ENCODE data around the gene FAAP100. TPM values are rescaled to one million over a fixed set of nuclear protein-coding genes. Genes with fewer than 3 reads are reported as not detected.
A peak's percentile ranks its signal among the peaks of the same experiment; 100 is the strongest.

FAAP100 gene
- total and polyA plus RNA-seq, 3 experiments from 2014 or later: 19.2 to 55.3 (median 52.5) TPM

DNA sequence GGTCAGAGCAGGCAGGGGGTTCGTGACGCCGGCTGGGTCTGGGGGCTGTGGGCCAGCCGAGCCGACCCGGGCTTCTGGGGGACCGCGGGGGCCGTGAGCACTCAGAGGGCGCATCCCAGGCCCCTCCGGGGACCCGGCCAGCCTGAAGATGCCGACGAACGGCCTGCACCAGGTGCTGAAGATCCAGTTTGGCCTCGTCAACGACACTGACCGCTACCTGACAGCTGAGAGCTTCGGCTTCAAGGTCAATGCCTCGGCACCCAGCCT, 23.8 kb downstream of the FAAP100 start:
- H3K4me3 ChIP-seq (ENCODE audit: low read length): no peak overlapping the region
- Mint-ChIP-seq H3K27me3 (peaks cover 2 to 6% of the 10 kb centered on the region in 2 donors), H3K4me3 (no peak overlapping the region), H3K27ac (no peak overlapping the region), H3K4me1 (no peaks in the 10 kb centered on the region), H3K36me3 (no peaks in the 10 kb centered on the region), H3K9me3 (no peaks in the 10 kb centered on the region)
- no peak overlapping the region for H3K27ac ChIP-seq (ENCODE audit: low read depth, low read length)
- ChIA-PET POLR2A (no interaction called here), CTCF (no interaction called here)
- no peaks in the 10 kb centered on the region for H3K36me3 ChIP-seq (ENCODE audit: insufficient read depth, low read length)
- no peaks in the 10 kb centered on the region for H3K9me3 ChIP-seq (ENCODE audit: low read length)
- no peak for DNase-seq
- no peaks in the 10 kb centered on the region for H3K4me1 ChIP-seq (ENCODE audit: insufficient read depth, low read length)
- H3K27me3 ChIP-seq (ENCODE audit: insufficient read depth, low read length, poor library complexity, severe bottlenecking): peaks cover 13% of the 10 kb centered on the region

- Mint-ChIP-seq H3K4me1 (no peaks in the 10 kb centered on the region), H3K4me3 (no peak within 1 kb of the TSS), H3K36me3 (no peaks in the 10 kb centered on the region), H3K9me3 (no peaks in the 10 kb centered on the region), H3K27ac (no peak within 1 kb of the TSS), H3K27me3 (peaks cover 4 to 6% of the 10 kb centered on the region in 2 donors)
- no peak for DNase-seq
- Histone ChIP-seq H3K4me1 (ENCODE audit: insufficient read depth, low read length) (no peaks in the 10 kb centered on the region), H3K27ac (ENCODE audit: low read depth, low read length) (no peak within 1 kb of the TSS), H3K27me3 (ENCODE audit: insufficient read depth, low read length, poor library complexity, severe bottlenecking) (peaks cover 13% of the 10 kb centered on the region), H3K36me3 (ENCODE audit: insufficient read depth, low read length) (no peaks in the 10 kb centered on the region), H3K4me3 (ENCODE audit: low read length) (no peak within 1 kb of the TSS), H3K9me3 (ENCODE audit: low read length) (no peaks in the 10 kb centered on the region)
- POLR2A ChIA-PET: no interaction called here
- CTCF ChIA-PET: no interaction called here
Measured at GRCh38 chr17:81527591-81528383, 24.4 kb downstream of the FAAP100 start, which contains the start of gene FSCN2. Gene FSCN2 (plus strand): TSS chr17:81528377. CDS start chr17:81528532, 155 bp downstream.

GRCh38 chr17:81526662-81527571, 25.2 kb downstream of the FAAP100 start:
- no peaks in the 10 kb centered on the region for H3K9me3 Mint-ChIP-seq

DNA sequence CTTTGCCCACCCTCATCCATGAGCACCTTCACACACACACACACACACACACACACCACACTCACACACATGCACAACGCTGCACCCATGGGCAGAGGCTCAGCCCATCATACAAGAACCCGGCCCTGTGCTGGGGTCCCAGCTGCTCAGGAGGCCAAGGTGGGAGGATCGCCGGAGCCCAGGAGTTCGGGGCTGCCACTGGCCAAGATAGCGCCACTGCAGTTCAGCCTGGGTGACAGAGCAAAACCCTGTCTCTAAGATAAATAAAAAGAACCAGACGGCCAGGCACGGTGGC, 27.3 kb downstream of the FAAP100 start:
- POLR2A ChIA-PET: no interaction called here
- Mint-ChIP-seq H3K36me3 (no peaks in the 10 kb centered on the region), H3K27me3 (peaks cover 4 to 6% of the 10 kb centered on the region in 2 donors), H3K4me1 (peaks cover 2 to 6% (median 4%) of the 10 kb centered on the region in 3 donors), H3K4me3 (no peak overlapping the region), H3K9me3 (no peaks in the 10 kb centered on the region), H3K27ac (no peak overlapping the region)
- no peak overlapping the region for H3K27ac ChIP-seq (ENCODE audit: low read depth, low read length)
- H3K36me3 ChIP-seq (ENCODE audit: insufficient read depth, low read length): no peaks in the 10 kb centered on the region
- H3K4me1 ChIP-seq (ENCODE audit: insufficient read depth, low read length): peaks cover 2% of the 10 kb centered on the region
- no peak overlapping the region for H3K4me3 ChIP-seq (ENCODE audit: low read length)
- H3K9me3 ChIP-seq (ENCODE audit: low read length): no peaks in the 10 kb centered on the region
- peaks cover 13% of the 10 kb centered on the region for H3K27me3 ChIP-seq (ENCODE audit: insufficient read depth, low read length, poor library complexity, severe bottlenecking)
- no peak for DNase-seq
- CTCF ChIA-PET: no interaction called here

More at GRCh38 chr17:81526662-81527571, 25.2 kb downstream of the FAAP100 start:
- Histone ChIP-seq H3K36me3 (ENCODE audit: insufficient read depth, low read length) (no peaks in the 10 kb centered on the region), H3K4me3 (ENCODE audit: low read length) (no peak overlapping the region), H3K4me1 (ENCODE audit: insufficient read depth, low read length) (no peaks in the 10 kb centered on the region), H3K27me3 (ENCODE audit: insufficient read depth, low read length, poor library complexity, severe bottlenecking) (peaks cover 13% of the 10 kb centered on the region), H3K27ac (ENCODE audit: low read depth, low read length) (no peak overlapping the region), H3K9me3 (ENCODE audit: low read length) (no peaks in the 10 kb centered on the region)
- ChIA-PET CTCF (no interaction called here), POLR2A (no interaction called here)
- peak overlapping the region in 1 of 8 donors; percentile 91 for H3K27ac Mint-ChIP-seq
- H3K36me3 Mint-ChIP-seq: no peaks in the 10 kb centered on the region
- no peak overlapping the region for H3K4me3 Mint-ChIP-seq
- peaks cover 4 to 6% of the 10 kb centered on the region in 2 donors for H3K27me3 Mint-ChIP-seq
- H3K4me1 Mint-ChIP-seq: no peaks in the 10 kb centered on the region
- DNase-seq: no peak

- Mint-ChIP-seq H3K4me1 (peaks cover 2 to 6% (median 4%) of the 10 kb centered on the region in 3 donors), H3K27ac (no peak overlapping the region), H3K4me3 (no peak overlapping the region), H3K9me3 (no peaks in the 10 kb centered on the region), H3K27me3 (peaks cover 4 to 6% of the 10 kb centered on the region in 2 donors), H3K36me3 (no peaks in the 10 kb centered on the region)
- ChIA-PET CTCF (no interaction called here), POLR2A (no interaction called here)
- no peak for DNase-seq
- no peak overlapping the region for H3K27ac ChIP-seq (ENCODE audit: low read depth, low read length)
- peaks cover 13% of the 10 kb centered on the region for H3K27me3 ChIP-seq (ENCODE audit: insufficient read depth, low read length, poor library complexity, severe bottlenecking)
- no peaks in the 10 kb centered on the region for H3K36me3 ChIP-seq (ENCODE audit: insufficient read depth, low read length)
- no peaks in the 10 kb centered on the region for H3K9me3 ChIP-seq (ENCODE audit: low read length)
- H3K4me1 ChIP-seq (ENCODE audit: insufficient read depth, low read length): peaks cover 6% of the 10 kb centered on the region
- no peak overlapping the region for H3K4me3 ChIP-seq (ENCODE audit: low read length)
Measured at GRCh38 chr17:81524039-81524864, 27.9 kb downstream of the FAAP100 start.

GRCh38 chr17:81523402-81524038, 28.6 kb downstream of the FAAP100 start:
- Histone ChIP-seq H3K4me1 (ENCODE audit: insufficient read depth, low read length) (peaks cover 13% of the 10 kb centered on the region), H3K9me3 (ENCODE audit: low read length) (no peaks in the 10 kb centered on the region), H3K27me3 (ENCODE audit: insufficient read depth, low read length, poor library complexity, severe bottlenecking) (peaks cover 13% of the 10 kb centered on the region), H3K4me3 (ENCODE audit: low read length) (no peak overlapping the region), H3K36me3 (ENCODE audit: insufficient read depth, low read length) (no peaks in the 10 kb centered on the region), H3K27ac (ENCODE audit: low read depth, low read length) (no peak overlapping the region)
- no peak for DNase-seq
- Mint-ChIP-seq H3K36me3 (no peaks in the 10 kb centered on the region), H3K27ac (peak overlapping the region in 1 of 8 donors; percentile 70), H3K9me3 (no peaks in the 10 kb centered on the region), H3K27me3 (peaks cover 4 to 6% of the 10 kb centered on the region in 2 donors), H3K4me3 (no peak overlapping the region), H3K4me1 (peaks cover 2 to 9% (median 4%) of the 10 kb centered on the region in 3 donors)
- CTCF ChIA-PET: interaction anchor here (1.2 kb wide), 1 partner anchor 16 kb away, joined by 3 read pairs; no protein-coding TSS in a partner anchor
- POLR2A ChIA-PET: no interaction called here

- Histone ChIP-seq H3K27ac (ENCODE audit: low read depth, low read length) (no peak overlapping the region), H3K36me3 (ENCODE audit: insufficient read depth, low read length) (no peaks in the 10 kb centered on the region), H3K27me3 (ENCODE audit: insufficient read depth, low read length, poor library complexity, severe bottlenecking) (peaks cover 13% of the 10 kb centered on the region), H3K9me3 (ENCODE audit: low read length) (no peaks in the 10 kb centered on the region), H3K4me3 (ENCODE audit: low read length) (no peak overlapping the region), H3K4me1 (ENCODE audit: insufficient read depth, low read length) (peaks cover 20% of the 10 kb centered on the region)
- no peak overlapping the region for H3K4me3 Mint-ChIP-seq
- H3K27ac Mint-ChIP-seq: no peak overlapping the region
- H3K9me3 Mint-ChIP-seq: no peaks in the 10 kb centered on the region
- no peaks in the 10 kb centered on the region for H3K36me3 Mint-ChIP-seq
- H3K27me3 Mint-ChIP-seq: peaks cover 4 to 6% of the 10 kb centered on the region in 2 donors
- DNase-seq: no peak
- CTCF ChIA-PET: interaction anchor here (1.2 kb wide), 1 partner anchor 16 kb away, joined by 3 read pairs; no protein-coding TSS in a partner anchor
- POLR2A ChIA-PET: no interaction called here
- peaks cover 7 to 17% (median 10%) of the 10 kb centered on the region in 3 donors for H3K4me1 Mint-ChIP-seq
Measured at GRCh38 chr17:81522491-81523401, 29.4 kb downstream of the FAAP100 start.

Measured in CD8-positive, alpha-beta memory T cell (primary cell).